GM19099 (cell line): ENCODE measurements around the gene GLTP.

ENCODE experiments used
- POLR2A ChIP-seq: IDR thresholded peaks from 3 replicates; pipeline ENCODE4 v1.6.1; 2011; ENCODE audit warnings: low read depth; ENCODE audit not compliant: insufficient read length; ENCODE audit errors: extremely low read depth

Gene GLTP

DNA sequence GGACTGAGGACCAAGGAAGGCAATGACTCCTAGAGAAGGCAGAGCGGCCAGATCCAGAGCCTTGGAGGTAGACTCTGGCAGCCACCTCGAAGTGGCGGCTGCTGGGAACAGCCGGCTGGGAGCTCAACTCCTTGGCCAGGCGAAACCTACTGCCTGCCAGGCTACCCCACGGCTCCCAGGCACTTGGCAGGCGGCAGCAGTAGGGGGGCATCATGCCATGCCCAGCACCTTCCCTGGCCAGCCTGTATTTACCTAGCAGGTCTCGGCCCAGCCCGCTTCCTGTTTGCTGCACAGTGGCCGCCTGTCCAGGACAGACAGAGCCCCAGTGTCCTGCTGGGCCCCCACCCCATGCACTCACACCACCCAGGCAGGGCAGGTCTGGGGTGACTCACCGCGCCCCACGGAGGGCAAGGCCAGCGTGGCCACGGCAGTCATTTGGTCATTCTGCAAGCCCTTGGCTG lies 57.4 kb downstream of the GLTP start:
- no peak for TF ChIP-seq POLR2A

DNA sequence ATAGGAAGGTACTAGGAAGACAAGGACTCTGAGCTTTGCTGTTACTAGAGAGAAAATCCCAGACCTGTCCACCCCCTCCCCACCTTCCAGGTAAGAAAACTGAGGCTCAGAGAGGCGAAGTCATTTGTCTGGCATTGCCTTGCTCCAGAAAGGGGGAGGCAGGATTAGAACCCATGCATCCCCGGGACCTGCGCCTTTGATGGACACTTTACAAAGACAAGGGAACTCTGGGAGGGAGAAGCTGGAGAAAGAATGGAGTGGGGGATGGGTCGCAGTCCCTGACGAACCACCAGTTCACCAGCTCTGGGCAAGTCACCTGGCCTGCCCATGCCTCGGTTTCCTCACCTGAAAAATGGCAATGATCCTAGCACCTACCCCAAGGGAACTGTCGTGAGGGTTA lies 57.9 kb downstream of the GLTP start:
- TF ChIP-seq POLR2A = no peak

GRCh38 chr12:109821968-109822367 lies 58.4 kb downstream of the GLTP start:
- no peak for TF ChIP-seq POLR2A

DNA sequence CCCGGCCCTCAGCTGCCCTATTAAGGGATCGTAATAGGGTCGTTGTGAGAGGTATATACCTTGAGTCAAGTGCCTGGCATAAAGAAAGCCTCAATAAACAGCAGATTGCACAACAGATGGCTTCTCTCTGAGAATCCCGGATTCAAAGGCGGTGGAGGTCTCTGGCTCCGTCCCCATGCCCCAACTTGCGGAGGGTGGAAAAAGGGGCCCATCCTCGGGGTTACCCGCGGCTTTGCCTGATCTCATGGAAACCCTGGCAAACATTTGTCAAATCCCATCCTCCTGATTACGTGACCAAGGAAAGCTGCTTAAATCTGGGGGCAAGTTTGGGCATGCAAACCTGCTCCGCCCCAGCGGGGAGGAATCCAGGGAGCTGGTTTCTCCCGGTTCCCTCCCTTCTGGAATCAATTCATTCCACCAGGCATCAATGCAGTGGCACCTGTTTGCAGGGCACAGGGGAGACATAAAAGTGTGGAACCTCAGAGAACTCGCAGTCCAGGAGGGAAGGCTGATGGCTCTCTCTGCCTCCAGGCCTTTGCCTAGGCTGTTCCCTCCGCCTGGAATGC lies 59.4 kb downstream of the GLTP start:
- TF ChIP-seq POLR2A = no peak

DNA sequence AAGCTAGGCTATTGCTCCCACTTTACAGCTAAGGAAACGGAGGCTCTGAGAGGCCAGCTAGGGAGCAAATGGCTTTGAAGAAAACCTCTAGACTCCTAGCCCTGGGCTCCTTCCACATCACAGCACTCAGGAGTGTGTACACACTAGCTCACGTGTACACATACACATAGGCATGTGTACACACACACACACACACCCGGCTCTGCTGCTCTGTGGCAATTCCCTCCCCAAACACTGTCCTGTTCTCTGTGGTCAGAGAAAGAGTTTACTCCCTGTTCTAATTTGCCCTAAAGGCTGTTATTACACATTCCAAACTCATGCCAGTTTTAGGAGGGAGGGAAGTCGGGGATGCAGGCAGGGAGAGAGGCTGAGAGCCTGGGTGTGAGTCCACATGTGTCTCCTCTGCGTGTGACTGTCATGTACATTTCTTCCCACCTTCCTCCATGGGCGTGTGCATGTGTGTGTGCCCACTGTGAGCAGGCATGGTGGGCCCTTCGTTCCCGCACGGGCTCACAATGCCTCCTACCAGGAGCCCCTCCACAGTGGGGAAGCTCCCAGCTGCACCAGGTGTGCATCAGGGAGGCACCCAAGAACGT lies 61.3 kb downstream of the GLTP start:
- no peak for TF ChIP-seq POLR2A

- no peak for TF ChIP-seq POLR2A
These were observed 62.1 kb downstream of the GLTP start for GRCh38 chr12:109818253-109818652.

DNA sequence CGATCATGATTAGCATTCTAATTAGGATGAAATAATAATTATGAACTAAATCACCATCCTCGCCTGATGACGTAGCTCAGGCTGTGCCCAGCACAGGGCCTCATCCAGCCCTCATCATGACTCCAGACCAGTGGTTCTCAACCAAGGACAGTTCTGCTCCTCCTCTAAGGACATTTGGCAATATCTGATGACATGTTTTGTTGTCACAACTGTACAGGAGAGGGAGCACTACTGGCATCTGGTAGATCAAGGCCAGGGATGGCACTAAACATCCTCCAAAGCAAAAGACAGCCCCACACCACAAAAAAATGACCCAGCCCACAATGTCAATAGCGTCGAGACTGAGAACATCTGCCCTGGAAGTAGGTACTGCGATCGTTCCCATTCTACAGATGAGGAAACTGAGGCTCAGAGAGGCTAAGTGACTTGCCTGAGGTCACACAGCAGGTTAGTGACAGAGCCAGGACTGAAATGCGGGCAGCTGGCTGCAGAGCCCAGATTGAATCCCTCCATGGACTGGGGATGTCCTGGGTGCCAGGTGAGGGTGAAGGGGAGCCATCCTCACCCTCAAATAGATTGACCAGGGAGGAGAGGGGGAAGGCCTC lies 62.6 kb downstream of the GLTP start:
- TF ChIP-seq POLR2A = no peak

GRCh38 chr12:109816870-109817269 lies 63.5 kb downstream of the GLTP start:
- TF ChIP-seq POLR2A = no peak

GRCh38 chr12:109815757-109816617 lies 64.4 kb downstream of the GLTP start:
- no peak for TF ChIP-seq POLR2A

DNA sequence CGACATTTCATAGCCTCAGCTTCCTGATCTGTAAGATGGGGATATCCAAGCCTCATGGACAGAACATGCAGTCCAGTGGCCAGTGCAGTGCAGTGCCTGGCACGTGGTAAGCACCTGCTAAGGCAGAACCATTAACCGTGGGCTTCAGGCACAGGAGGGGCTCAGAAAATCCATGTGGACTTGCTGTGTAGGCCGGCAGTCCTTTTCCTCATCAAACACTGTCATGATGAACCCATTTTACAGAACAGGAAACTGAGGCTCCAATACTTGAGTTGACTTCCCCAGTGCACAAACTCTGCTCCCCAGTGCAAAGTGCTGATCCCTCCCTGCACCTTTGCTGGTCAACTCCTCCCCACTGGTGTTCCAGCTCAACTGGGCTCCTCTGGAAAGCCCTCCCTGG lies 65.1 kb downstream of the GLTP start:
- TF ChIP-seq POLR2A = no peak

GRCh38 chr12:109814600-109815150 lies 65.7 kb downstream of the GLTP start:
- no peak for TF ChIP-seq POLR2A

DNA sequence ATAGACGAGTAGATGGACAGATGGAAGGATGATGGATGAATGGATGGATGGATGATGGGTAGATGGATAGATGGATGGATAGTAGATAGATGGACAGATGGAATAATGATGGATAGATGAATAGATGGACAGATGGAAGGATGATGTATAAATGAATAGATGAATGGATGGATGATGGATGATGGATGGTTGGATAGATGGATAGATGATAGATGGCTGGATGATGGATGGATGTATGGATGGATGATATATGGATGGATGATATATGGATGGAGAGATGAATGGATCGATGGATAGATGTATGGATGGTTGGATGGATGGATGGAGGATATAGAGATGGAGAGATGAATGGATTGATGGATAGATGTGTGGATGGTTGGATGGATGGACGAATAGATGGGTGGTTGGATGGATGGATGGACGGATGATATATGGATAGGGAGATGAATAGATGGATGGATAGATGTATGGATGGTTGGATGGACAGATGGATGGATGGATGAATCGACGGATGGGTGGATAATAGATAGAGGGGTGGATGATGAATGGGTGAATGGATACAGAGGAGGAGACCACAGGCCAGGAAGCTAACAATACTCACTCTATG lies 66.4 kb downstream of the GLTP start:
- TF ChIP-seq POLR2A = no peak

GRCh38 chr12:109811624-109811995 lies 68.7 kb downstream of the GLTP start:
- no peak for TF ChIP-seq POLR2A

GRCh38 chr12:109810954-109811623 lies 69.3 kb downstream of the GLTP start:
- no peak for TF ChIP-seq POLR2A
